Epithelial cell of esophagus (primary cell): ENCODE results near the gene PSMD8.

Experiments used
- DNase-seq: peaks from one replicate; pipeline ENCODE4 v3.0.0; 2010; ENCODE audit warnings: low read depth
- H3K4me3 ChIP-seq: 2 replicates; pipeline ENCODE4 v1.5.1; 2011; ENCODE audit warnings: mild to moderate bottlenecking, low read length, control low read depth
- TF ChIP-seq, protein P1 (sequence below): IDR thresholded peaks from 2 replicates; pipeline ENCODE4 v1.5.1; 2011; ENCODE audit warnings: low read depth, mild to moderate bottlenecking, low read length, control low read depth, inconsistent platforms; ENCODE audit not compliant: insufficient read depth; ENCODE audit errors: missing control alignments

Gene PSMD8

GRCh38 chr19:38373907-38374331 lies 452 bp upstream of the PSMD8 start:
- no peak for DNase-seq
- TF ChIP-seq, protein P1, sequence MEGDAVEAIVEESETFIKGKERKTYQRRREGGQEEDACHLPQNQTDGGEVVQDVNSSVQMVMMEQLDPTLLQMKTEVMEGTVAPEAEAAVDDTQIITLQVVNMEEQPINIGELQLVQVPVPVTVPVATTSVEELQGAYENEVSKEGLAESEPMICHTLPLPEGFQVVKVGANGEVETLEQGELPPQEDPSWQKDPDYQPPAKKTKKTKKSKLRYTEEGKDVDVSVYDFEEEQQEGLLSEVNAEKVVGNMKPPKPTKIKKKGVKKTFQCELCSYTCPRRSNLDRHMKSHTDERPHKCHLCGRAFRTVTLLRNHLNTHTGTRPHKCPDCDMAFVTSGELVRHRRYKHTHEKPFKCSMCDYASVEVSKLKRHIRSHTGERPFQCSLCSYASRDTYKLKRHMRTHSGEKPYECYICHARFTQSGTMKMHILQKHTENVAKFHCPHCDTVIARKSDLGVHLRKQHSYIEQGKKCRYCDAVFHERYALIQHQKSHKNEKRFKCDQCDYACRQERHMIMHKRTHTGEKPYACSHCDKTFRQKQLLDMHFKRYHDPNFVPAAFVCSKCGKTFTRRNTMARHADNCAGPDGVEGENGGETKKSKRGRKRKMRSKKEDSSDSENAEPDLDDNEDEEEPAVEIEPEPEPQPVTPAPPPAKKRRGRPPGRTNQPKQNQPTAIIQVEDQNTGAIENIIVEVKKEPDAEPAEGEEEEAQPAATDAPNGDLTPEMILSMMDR, result peak; percentile 6
- H3K4me3 ChIP-seq, result peak overlapping the region; percentile 93

DNA sequence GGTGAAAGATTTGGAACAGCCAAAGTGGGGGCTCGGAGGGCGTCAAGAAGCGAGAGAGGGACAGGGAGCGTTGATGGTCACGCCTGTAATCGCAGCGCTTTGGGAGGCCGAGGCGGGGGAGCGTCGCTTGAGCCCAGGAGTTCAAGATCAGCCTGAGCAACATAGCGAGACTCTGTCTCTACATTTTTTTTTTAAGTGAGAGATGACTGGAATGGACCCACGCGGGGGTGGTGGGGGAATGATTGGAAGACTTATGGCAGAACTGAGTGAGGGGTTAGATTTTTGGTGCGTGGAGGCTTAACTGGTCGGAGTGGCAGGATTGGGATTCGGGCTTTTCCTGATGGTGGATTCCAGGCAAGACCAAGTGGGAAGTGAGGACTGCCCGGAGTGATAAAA lies 725 bp downstream of the PSMD8 start:
- H3K4me3 ChIP-seq, result peak overlapping the region; percentile 93
- TF ChIP-seq, protein P1, result no peak
- DNase-seq, result no peak

- peak overlapping the region; percentile 93 for H3K4me3 ChIP-seq
- TF ChIP-seq, protein P1, result no peak
- DNase-seq, result peak; percentile 31
Measured at GRCh38 chr19:38375748-38376147, 1.4 kb downstream of the PSMD8 start.

GRCh38 chr19:38376576-38376975 lies 2.2 kb downstream of the PSMD8 start:
- no peak overlapping the region for H3K4me3 ChIP-seq
- TF ChIP-seq, protein P1, result no peak
- no peak for DNase-seq

DNA sequence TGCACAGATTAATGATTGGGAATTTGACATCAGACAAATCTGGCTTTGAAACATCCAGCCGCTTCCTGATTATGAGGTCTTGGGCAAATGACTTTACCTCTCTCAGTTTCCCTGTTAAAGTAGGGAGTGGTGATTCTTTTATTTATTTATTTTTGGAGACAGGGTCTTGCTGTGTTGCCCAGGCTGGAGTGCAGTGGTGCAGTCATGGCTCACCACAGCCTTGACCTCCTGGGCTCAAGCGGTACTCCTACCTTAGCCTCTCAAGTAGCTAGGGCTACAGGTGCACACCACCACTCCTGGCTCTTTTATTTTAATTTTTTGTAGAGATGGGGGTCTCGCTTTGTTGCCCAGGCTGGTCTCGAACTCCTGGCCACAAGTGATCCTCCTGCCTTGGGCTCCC lies 2.7 kb downstream of the PSMD8 start:
- no peak for DNase-seq
- TF ChIP-seq, protein P1, result no peak
- H3K4me3 ChIP-seq, result no peak overlapping the region

DNA sequence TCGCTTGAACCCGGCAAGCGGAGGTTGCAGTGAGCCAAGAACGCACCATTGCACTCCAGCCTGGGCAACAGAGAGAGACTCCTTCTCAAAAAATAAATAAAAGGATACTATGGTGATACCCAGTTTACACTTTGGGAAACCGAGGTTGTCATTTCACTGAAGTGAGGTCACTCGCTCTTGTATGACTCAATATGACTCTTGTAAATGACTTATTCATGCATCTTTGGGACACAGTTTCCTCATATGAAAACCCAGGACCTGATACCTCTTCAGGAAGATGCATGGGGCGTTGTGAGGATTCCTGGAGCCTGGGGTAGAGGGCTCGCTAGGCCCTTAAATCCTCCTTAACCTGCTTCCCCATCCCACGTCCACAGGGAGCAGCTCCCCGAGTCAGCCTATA lies 4.5 kb downstream of the PSMD8 start:
- H3K4me3 ChIP-seq, result no peak overlapping the region
- TF ChIP-seq, protein P1, result no peak
- no peak for DNase-seq

DNA sequence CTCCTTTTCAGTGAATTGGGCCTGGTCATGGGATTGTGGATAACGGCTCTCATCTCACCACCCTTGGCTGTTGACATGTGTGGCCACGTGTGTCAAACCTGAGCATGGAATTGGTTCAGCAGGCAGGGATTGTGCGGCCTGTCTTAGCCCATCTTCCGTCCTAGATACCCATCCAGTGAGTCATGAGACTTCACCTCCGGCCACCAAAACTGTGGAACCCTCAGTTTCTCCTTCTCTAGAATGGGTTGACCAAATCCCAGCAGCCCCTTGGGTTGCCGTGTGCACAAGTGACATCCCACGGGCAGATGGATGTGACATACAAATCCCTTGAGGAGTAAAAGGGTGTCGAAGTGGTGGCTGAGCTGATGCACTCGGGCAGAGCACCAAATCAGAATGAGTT lies 6.8 kb downstream of the PSMD8 start:
- TF ChIP-seq, protein P1, result no peak
- H3K4me3 ChIP-seq, result no peak overlapping the region
- DNase-seq, result no peak
